ENCODE results near the gene ISM1. TPM values are rescaled to one million over a fixed set of nuclear protein-coding genes. Genes with fewer than 3 reads are reported as not detected.

Gene ISM1
- total RNA-seq, 4 donors from 2014 or later: 1.8 to 7.1 (median 4.0) TPM

DNA sequence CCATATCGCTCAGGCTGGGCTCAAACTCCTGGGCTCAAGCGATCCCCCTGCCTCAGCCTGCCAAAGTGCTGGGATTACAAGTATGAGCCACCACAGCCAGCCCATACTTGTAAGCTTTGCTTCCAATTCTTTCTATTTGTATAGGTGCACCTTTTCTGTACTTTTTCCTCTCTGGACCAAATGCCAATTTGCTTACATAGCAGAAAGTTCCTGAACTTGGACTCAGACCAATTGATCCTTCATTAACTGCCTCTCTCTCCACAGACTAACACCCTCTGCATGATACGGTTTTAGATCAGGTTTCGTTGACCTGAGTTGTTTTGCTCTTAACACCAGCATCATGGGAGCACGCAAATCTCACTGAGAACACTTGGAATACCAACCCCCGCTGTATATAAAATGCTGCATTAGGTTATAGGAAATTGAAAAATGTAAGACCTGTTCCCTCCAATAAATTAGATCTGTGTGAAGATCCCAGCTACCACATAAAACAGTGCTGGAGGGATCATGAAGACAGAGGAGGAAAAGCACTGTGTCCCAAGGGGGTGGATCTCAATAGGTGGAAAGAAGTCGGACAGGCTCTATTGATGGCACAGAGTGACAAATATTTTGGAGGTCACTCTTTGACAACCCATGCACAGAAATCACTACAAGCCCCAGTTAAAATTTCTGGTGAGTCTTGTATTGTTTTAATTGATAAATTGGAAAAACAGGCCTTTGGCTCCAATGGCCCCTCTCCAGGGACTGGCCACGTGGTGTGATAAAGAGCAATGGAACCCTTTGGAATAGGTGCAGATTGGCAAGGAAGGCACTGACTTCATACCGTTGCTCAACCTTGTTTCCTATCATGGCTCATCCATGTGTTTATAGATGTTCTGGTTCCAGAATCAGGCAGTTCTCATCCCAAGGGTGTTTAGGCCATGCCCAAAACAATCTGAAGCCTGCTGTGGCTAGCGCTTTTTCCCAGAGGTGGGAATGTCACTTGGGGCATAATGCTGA lies 51.2 kb downstream of the ISM1 start:
- no peak overlapping the region for H3K27ac ChIP-seq (replicated peaks in 1 of 4)
- no peak overlapping the region for H3K4me3 ChIP-seq
- 88% methylated on average over 10 of the region's 10 CpGs for WGBS
- H3K27me3 ChIP-seq: no peaks in the 10 kb centered on the region
- TF ChIP-seq POLR2AphosphoS5 (IDR thresholded peaks at IDR 0.05): no peak
- TF ChIP-seq POLR2A (IDR thresholded peaks at IDR 0.05; ENCODE audit: low read depth): no peak
- TF ChIP-seq, protein P1, sequence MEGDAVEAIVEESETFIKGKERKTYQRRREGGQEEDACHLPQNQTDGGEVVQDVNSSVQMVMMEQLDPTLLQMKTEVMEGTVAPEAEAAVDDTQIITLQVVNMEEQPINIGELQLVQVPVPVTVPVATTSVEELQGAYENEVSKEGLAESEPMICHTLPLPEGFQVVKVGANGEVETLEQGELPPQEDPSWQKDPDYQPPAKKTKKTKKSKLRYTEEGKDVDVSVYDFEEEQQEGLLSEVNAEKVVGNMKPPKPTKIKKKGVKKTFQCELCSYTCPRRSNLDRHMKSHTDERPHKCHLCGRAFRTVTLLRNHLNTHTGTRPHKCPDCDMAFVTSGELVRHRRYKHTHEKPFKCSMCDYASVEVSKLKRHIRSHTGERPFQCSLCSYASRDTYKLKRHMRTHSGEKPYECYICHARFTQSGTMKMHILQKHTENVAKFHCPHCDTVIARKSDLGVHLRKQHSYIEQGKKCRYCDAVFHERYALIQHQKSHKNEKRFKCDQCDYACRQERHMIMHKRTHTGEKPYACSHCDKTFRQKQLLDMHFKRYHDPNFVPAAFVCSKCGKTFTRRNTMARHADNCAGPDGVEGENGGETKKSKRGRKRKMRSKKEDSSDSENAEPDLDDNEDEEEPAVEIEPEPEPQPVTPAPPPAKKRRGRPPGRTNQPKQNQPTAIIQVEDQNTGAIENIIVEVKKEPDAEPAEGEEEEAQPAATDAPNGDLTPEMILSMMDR (IDR thresholded peaks at IDR 0.05): no peak
- TF ChIP-seq EP300 (IDR thresholded peaks at IDR 0.05): no peak
- H3K36me3 ChIP-seq: no peaks in the 10 kb centered on the region
- DNase-seq (ENCODE audit: extremely low spot score): no peak
- intact Hi-C loops (cut with DNase I): no loop called here
- H3K9me3 ChIP-seq: no peaks in the 10 kb centered on the region
- peaks cover 4 to 10% (median 5%) of the 10 kb centered on the region in 4 donors for H3K4me1 ChIP-seq

DNA sequence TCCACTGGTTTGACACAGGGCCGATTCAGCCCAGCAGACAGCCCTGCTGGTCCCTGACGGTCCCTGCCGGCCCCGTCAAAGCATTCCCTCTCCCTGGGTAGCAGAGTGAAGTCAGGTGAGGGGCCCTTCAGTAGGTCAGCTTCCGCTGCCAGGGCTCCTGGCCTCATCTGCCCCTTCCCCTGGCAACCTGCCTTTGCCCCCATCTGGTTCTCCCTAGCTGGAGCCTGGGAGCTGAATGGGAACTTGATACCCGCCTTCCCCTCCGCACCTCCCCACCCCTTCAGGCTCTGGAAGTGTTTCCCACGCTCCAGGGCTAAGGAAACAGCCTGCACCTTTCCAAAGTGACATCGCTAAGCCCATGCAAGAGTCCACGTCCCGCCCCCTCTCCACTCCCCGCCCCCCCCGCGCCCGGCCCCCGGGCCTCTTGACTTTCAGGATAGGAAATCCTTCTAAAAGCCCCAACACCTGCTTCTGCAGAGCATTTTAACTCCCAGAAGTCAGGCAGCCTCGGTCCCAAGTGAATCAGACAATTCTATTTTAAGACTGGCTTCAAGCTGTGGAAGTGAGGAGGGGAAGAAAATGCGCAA lies 53.3 kb downstream of the ISM1 start:
- Histone ChIP-seq H3K4me1 (peaks cover 4 to 10% (median 5%) of the 10 kb centered on the region in 4 donors), H3K36me3 (no peaks in the 10 kb centered on the region), H3K27me3 (no peaks in the 10 kb centered on the region), H3K9me3 (no peaks in the 10 kb centered on the region), H3K4me3 (peak overlapping the region in 1 of 4 donors; percentile 9), H3K27ac (replicated peaks in 1 of 4) (no peak overlapping the region)
- intact Hi-C loops (cut with DNase I): no loop called here
- no peak for DNase-seq (ENCODE audit: extremely low spot score)
- TF ChIP-seq POLR2A (IDR thresholded peaks at IDR 0.05; ENCODE audit: low read depth) (no peak), EP300 (IDR thresholded peaks at IDR 0.05) (no peak), POLR2AphosphoS5 (IDR thresholded peaks at IDR 0.05) (no peak)
- TF ChIP-seq, protein P1 (IDR thresholded peaks at IDR 0.05): no peak
- WGBS: 57% methylated on average over 4 of the region's 18 CpGs

DNA sequence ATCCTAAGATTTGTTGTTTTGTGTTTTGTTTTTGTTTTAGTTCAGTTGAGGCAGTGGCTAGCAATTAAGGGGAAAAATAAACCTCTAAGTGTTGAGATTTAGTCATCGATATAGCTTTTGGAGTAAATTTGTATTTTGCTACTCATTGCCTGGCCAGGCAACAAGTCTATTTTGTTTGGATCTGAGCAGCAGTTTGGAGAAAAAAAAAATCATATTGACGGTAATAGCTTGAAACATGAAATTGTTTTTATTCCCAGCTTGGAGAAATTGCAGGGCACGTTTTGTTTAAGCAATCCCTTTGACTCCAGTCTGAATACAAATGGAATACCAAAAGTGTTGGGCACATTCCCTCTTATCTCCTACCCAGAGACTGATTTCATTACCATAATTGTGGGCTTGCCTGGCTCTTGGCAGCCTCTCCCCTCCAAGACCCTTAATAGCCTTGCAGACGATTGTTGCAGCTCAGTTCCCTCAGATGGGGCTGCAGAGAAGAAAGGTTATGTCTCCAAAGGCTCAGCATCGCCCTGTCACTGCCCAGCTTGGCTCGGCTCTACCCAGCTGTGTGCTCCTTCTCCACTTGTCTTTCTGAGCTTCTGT lies 56.0 kb downstream of the ISM1 start:
- Histone ChIP-seq H3K4me3 (no peak overlapping the region), H3K27me3 (no peaks in the 10 kb centered on the region), H3K9me3 (no peaks in the 10 kb centered on the region), H3K36me3 (no peaks in the 10 kb centered on the region), H3K4me1 (peaks cover 0 to 10% (median 5%) of the 10 kb centered on the region in 4 donors), H3K27ac (replicated peaks in 1 of 4) (no peak overlapping the region)
- TF ChIP-seq POLR2AphosphoS5 (IDR thresholded peaks at IDR 0.05) (no peak), EP300 (IDR thresholded peaks at IDR 0.05) (no peak), POLR2A (IDR thresholded peaks at IDR 0.05; ENCODE audit: low read depth) (no peak)
- TF ChIP-seq, protein P1 (IDR thresholded peaks at IDR 0.05): no peak
- DNase-seq (ENCODE audit: extremely low spot score): no peak
- 67% methylated on average over 6 of the region's 6 CpGs for WGBS
- intact Hi-C loops (cut with DNase I): no loop called here

DNA sequence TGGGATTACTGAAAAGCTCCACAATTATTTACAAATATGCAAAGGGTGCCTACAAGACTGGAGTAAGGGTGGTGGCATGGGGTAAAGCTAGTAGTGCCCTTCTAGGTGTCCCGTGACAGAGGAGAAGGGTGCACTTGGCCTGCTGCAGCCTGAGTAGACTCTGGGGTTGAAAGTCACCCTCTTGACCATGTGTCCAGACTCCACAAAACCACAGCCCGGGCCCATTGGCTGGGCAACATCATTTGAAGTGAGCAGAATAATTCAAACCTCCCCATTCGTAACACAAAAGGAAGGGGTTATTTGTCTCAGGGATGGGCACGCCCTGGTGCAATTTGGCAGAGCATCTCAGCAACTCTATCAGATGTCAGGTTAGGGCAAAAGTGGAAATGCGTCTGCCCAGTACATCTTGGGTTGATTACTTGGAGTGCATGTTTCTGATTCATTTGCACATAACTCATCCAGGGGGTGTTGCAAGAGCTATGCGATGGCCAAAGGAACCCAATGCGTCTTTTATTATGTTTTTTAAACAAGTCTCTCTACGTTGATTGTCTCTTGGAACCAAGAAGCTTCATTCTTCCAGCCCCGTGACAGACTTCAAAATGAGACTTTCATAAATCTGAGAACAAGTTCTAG lies 56.7 kb downstream of the ISM1 start:
- Histone ChIP-seq H3K4me3 (no peak overlapping the region), H3K27ac (replicated peaks in 1 of 4) (no peak overlapping the region), H3K9me3 (no peaks in the 10 kb centered on the region), H3K4me1 (peaks cover 0 to 10% (median 5%) of the 10 kb centered on the region in 4 donors), H3K27me3 (no peaks in the 10 kb centered on the region), H3K36me3 (no peaks in the 10 kb centered on the region)
- 76% methylated on average over 9 of the region's 9 CpGs for WGBS
- TF ChIP-seq POLR2A (IDR thresholded peaks at IDR 0.05; ENCODE audit: low read depth): no peak
- no peak for TF ChIP-seq POLR2AphosphoS5 (IDR thresholded peaks at IDR 0.05)
- TF ChIP-seq, protein P1 (IDR thresholded peaks at IDR 0.05): no peak
- no peak for TF ChIP-seq EP300 (IDR thresholded peaks at IDR 0.05)
- no peak for DNase-seq (ENCODE audit: extremely low spot score)
- intact Hi-C loops (cut with DNase I): no loop called here

Data from esophagus muscularis mucosa (tissue), 4 donors.